GM12892 (cell line): ENCODE results near the gene DCC.

Experiments
- POLR2A ChIP-seq: IDR thresholded peaks from 2 replicates; pipeline ENCODE4 v1.6.1; 2011; ENCODE audit warnings: low read depth, low read length, control low read depth
- POLR2AphosphoS5 ChIP-seq: IDR thresholded peaks from 2 replicates; pipeline ENCODE4 v1.6.1; 2011; ENCODE audit warnings: low read depth, low read length, control low read depth
- TAF1 ChIP-seq: IDR thresholded peaks from 2 replicates; pipeline ENCODE4 v1.6.1; 2011; ENCODE audit warnings: low read depth, mild to moderate bottlenecking, control low read depth, low read length, borderline replicate concordance

- TF ChIP-seq POLR2AphosphoS5 (no peak), POLR2A (no peak), TAF1 (no peak)
Measured at GRCh38 chr18:53148123-53148522, 808.1 kb downstream of the DCC start.
